CD4-positive, CD25-positive, alpha-beta regulatory T cell (primary cell): ENCODE measurements around the gene RBMXL2. TPM values are rescaled to one million over a fixed set of nuclear protein-coding genes. Genes with fewer than 3 reads are reported as not detected.

Source experiments
- ATAC-seq, 2 donors: fragments of 150-1000 bp; cut with Tn5 transposase; one replicate each; pipeline ENCODE4 v1.10.0; 2021; ENCODE audit warnings: low read depth in 2 of 2, moderate number of reproducible peaks in 2 of 2, moderate library complexity in 1 of 2
- DNase-seq, 3 donors: peaks; one replicate each; pipeline versions ENCODE4 v3.0.0 to v3.0.0-alpha.2; 2012 to 2022; ENCODE audit warnings: mixed read lengths in 1 of 3
- H3K27ac ChIP-seq: one replicate; pipeline ENCODE4 v1.7.0; 2013; ENCODE audit warnings: mild to moderate bottlenecking, low read length; ENCODE audit not compliant: insufficient read depth, poor library complexity, severe bottlenecking
- H3K27me3 ChIP-seq: one replicate; pipeline ENCODE4 v1.7.0; 2013; ENCODE audit warnings: low read length; ENCODE audit not compliant: control insufficient read depth, insufficient read depth
- H3K36me3 ChIP-seq: one replicate; pipeline ENCODE4 v1.7.0; 2013; ENCODE audit warnings: mild to moderate bottlenecking, low read length, moderate library complexity; ENCODE audit not compliant: control insufficient read depth, insufficient read depth
- H3K4me1 ChIP-seq: 2 replicates; pipeline ENCODE4 v1.7.0; 2013; ENCODE audit warnings: mild to moderate bottlenecking, low read length; ENCODE audit not compliant: insufficient read depth, control insufficient read depth, poor library complexity, severe bottlenecking
- H3K4me3 ChIP-seq: one replicate; pipeline ENCODE4 v1.7.0; 2013; ENCODE audit warnings: low read depth, mild to moderate bottlenecking, low read length, moderate library complexity
- H3K9me3 ChIP-seq, 2 experiments: 1 replicate in 1 of 2; 2 replicates in 1 of 2; pipeline ENCODE4 v1.7.0; 2013; ENCODE audit warnings: low read length in 2 of 2, mild to moderate bottlenecking in 1 of 2, moderate library complexity in 1 of 2; ENCODE audit not compliant: control insufficient read depth in 2 of 2
- H3K27ac Mint-ChIP-seq, 3 donors: one replicate each; pipeline ENCODE4 v1.8.0; 2020 to 2022; ENCODE audit warnings: mild to moderate bottlenecking in 3 of 3, mixed read lengths in 3 of 3, moderate library complexity in 2 of 3
- H3K27me3 Mint-ChIP-seq: one replicate; pipeline ENCODE4 v1.8.0; 2022; ENCODE audit warnings: mild to moderate bottlenecking, mixed read lengths
- H3K36me3 Mint-ChIP-seq: one replicate; pipeline ENCODE4 v1.8.0; 2020; ENCODE audit warnings: mixed read lengths
- H3K4me1 Mint-ChIP-seq, 4 donors: one replicate each; pipeline ENCODE4 v1.8.0; 2020 to 2022; ENCODE audit warnings: mixed read lengths in 4 of 4, mild to moderate bottlenecking in 1 of 4
- H3K4me3 Mint-ChIP-seq, 4 donors: one replicate each; pipeline ENCODE4 v1.8.0; 2020 to 2022; ENCODE audit warnings: mild to moderate bottlenecking in 4 of 4, mixed read lengths in 4 of 4, moderate library complexity in 3 of 4
- H3K9me3 Mint-ChIP-seq, 7 donors: one replicate each; pipeline ENCODE4 v1.8.0; 2020 to 2022; ENCODE audit warnings: mixed read lengths in 7 of 7, mild to moderate bottlenecking in 3 of 7, moderate library complexity in 2 of 7
- polyA plus RNA-seq, 4 donors: library from polyadenylated mRNA; unstranded; fragments of 300-500 nt; fragmentation: Illumina TruSeq; gene quantifications; one replicate each; pipeline ENCODE4 v1.2.3, GENCODE V29; 2021
- total RNA-seq: library from RNA; stranded (reverse); gene quantifications from one replicate; pipeline ENCODE4 v1.2.3, GENCODE V29; 2022

The RBMXL2 gene
- total and polyA plus RNA-seq, 5 donors from 2014 or later: not detected

DNA sequence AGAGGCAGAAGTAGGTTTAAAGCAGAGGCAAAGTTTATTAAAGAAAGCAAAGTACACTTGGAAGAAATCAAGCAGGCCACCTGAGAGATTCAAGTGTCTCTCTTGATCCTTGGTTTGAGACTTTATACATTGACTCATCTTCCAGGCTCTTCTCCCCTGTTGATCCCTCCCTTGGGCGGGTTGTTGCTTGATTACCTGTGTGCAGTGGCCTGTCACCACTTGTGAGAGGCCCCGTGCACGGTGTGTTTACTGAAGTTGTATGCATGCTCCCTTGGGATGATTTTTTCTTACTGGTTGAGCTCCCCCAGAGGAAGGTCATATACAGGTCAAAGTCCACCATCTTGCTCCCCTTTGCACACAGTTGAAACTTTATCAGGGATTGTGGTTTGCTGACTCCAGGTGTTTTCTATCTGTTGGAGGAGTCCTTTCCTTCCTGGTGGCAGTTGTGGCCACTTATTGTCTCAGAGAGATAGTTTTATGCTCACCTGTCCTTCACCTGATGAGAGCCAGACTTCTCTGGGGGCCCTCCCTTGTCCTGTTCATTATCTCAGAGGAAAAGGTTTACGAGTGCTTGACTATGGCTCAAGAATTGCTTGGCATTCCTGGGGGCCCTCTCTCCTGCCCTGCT lies 16.3 kb upstream of the RBMXL2 start:
- no peak for DNase-seq
- ATAC-seq: no peak
- Histone ChIP-seq H3K36me3 (no peaks in the 10 kb centered on the region), H3K4me3 (no peak overlapping the region), H3K27ac (no peak overlapping the region), H3K4me1 (no peaks in the 10 kb centered on the region), H3K27me3 (no peaks in the 10 kb centered on the region), H3K9me3 (no peaks in the 10 kb centered on the region)
- no peaks in the 10 kb centered on the region for H3K4me1 Mint-ChIP-seq
- H3K4me3 Mint-ChIP-seq: no peak overlapping the region
- peaks cover 0 to 5% (median 0%) of the 10 kb centered on the region in 7 donors for H3K9me3 Mint-ChIP-seq
- H3K36me3 Mint-ChIP-seq: no peaks in the 10 kb centered on the region
- H3K27ac Mint-ChIP-seq: no peak overlapping the region
- no peaks in the 10 kb centered on the region for H3K27me3 Mint-ChIP-seq

DNA sequence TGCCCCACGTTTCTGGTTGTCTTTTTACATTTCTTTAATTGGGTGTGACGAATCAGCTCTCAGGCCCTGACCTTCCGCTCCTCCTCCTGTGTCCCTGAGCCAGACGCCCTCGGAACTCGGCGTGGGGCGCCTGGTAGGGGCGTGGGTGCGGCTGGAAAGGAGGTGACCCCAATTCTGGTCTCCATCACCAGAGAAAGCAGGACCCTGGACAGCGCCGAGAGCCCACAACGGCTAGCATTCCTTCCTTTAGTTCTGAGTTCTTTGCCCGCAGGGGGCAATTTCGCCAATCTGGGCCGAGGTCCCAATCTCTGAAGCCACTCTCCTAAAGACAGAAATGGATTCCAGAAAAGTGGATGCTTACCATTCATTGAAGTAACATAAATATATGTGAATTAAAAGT lies 11.7 kb upstream of the RBMXL2 start:
- no peaks in the 10 kb centered on the region for H3K4me1 ChIP-seq
- H3K27me3 ChIP-seq: no peaks in the 10 kb centered on the region
- no peaks in the 10 kb centered on the region for H3K4me1 Mint-ChIP-seq
- H3K9me3 Mint-ChIP-seq: peaks cover 0 to 8% (median 6%) of the 10 kb centered on the region in 7 donors
- ATAC-seq (no peak), DNase-seq (no peak)
- H3K27ac ChIP-seq: no peak overlapping the region
- no peaks in the 10 kb centered on the region for H3K27me3 Mint-ChIP-seq
- H3K36me3 ChIP-seq: no peaks in the 10 kb centered on the region
- H3K27ac Mint-ChIP-seq: no peak overlapping the region
- H3K4me3 ChIP-seq: no peak overlapping the region
- H3K36me3 Mint-ChIP-seq: no peaks in the 10 kb centered on the region
- H3K4me3 Mint-ChIP-seq: no peak overlapping the region
- no peaks in the 10 kb centered on the region for H3K9me3 ChIP-seq

- H3K27ac Mint-ChIP-seq: no peak overlapping the region
- Histone ChIP-seq H3K4me3 (no peak overlapping the region), H3K27me3 (no peaks in the 10 kb centered on the region), H3K27ac (no peak overlapping the region), H3K9me3 (no peaks in the 10 kb centered on the region), H3K4me1 (no peaks in the 10 kb centered on the region), H3K36me3 (no peaks in the 10 kb centered on the region)
- H3K27me3 Mint-ChIP-seq: peaks cover 2% of the 10 kb centered on the region
- peaks cover 0 to 8% (median 6%) of the 10 kb centered on the region in 7 donors for H3K9me3 Mint-ChIP-seq
- no peak for ATAC-seq
- DNase-seq: no peak
- H3K36me3 Mint-ChIP-seq: no peaks in the 10 kb centered on the region
- no peak overlapping the region for H3K4me3 Mint-ChIP-seq
- H3K4me1 Mint-ChIP-seq: no peaks in the 10 kb centered on the region
Measured at GRCh38 chr11:7079545-7080135, 9.2 kb upstream of the RBMXL2 start.

DNA sequence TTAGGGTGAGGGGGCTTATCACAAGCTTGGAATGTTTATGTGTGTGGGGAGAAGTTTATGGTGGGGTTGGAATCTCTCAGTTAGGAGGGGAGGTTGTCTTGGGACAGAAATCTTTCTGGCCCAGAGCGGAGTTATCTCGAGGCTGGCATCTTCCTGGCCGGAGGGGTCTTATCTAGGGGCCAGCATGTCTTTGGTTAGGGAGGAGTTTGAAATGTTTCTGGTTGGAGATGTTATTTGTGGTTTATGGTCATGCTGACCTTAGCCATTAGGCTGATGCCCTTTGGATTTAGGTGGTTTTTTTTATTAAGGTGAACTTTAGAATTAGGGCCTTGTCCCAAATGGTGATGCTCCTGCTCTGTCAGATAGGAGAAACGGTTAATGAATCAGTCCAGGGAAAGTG lies 7.9 kb upstream of the RBMXL2 start:
- H3K4me3 Mint-ChIP-seq: no peak overlapping the region
- Histone ChIP-seq H3K36me3 (no peaks in the 10 kb centered on the region), H3K27me3 (peaks cover 1% of the 10 kb centered on the region), H3K4me1 (no peaks in the 10 kb centered on the region), H3K27ac (no peak overlapping the region), H3K9me3 (no peaks in the 10 kb centered on the region), H3K4me3 (no peak overlapping the region)
- H3K27me3 Mint-ChIP-seq: peaks cover 4% of the 10 kb centered on the region
- ATAC-seq (no peak), DNase-seq (no peak)
- H3K9me3 Mint-ChIP-seq: peaks cover 0 to 8% (median 6%) of the 10 kb centered on the region in 7 donors
- H3K36me3 Mint-ChIP-seq: no peaks in the 10 kb centered on the region
- no peaks in the 10 kb centered on the region for H3K4me1 Mint-ChIP-seq
- peak overlapping the region in 1 of 3 donors; percentile 72 for H3K27ac Mint-ChIP-seq

GRCh38 chr11:7081441-7081840 lies 7.4 kb upstream of the RBMXL2 start:
- Histone ChIP-seq H3K36me3 (no peaks in the 10 kb centered on the region), H3K9me3 (no peaks in the 10 kb centered on the region), H3K27ac (no peak overlapping the region), H3K4me3 (no peak overlapping the region), H3K27me3 (peaks cover 3% of the 10 kb centered on the region), H3K4me1 (no peaks in the 10 kb centered on the region)
- no peaks in the 10 kb centered on the region for H3K4me1 Mint-ChIP-seq
- no peak for DNase-seq
- no peak overlapping the region for H3K27ac Mint-ChIP-seq
- ATAC-seq: no peak
- peaks cover 4% of the 10 kb centered on the region for H3K27me3 Mint-ChIP-seq
- no peaks in the 10 kb centered on the region for H3K36me3 Mint-ChIP-seq
- no peak overlapping the region for H3K4me3 Mint-ChIP-seq
- peaks cover 0 to 7% (median 5%) of the 10 kb centered on the region in 7 donors for H3K9me3 Mint-ChIP-seq

GRCh38 chr11:7089328-7090251 lies 792 bp downstream of the RBMXL2 start:
- H3K4me1 Mint-ChIP-seq: no peaks in the 10 kb centered on the region
- peaks cover 3% of the 10 kb centered on the region for H3K27me3 ChIP-seq
- no peaks in the 10 kb centered on the region for H3K4me1 ChIP-seq
- no peak overlapping the region for H3K27ac Mint-ChIP-seq
- H3K27ac ChIP-seq: no peak overlapping the region
- no peaks in the 10 kb centered on the region for H3K36me3 ChIP-seq
- ATAC-seq: no peak
- no peak for DNase-seq
- H3K4me3 Mint-ChIP-seq: no peak overlapping the region
- peaks cover 0 to 1% (median 0%) of the 10 kb centered on the region in 7 donors for H3K9me3 Mint-ChIP-seq
- no peak overlapping the region for H3K4me3 ChIP-seq
- H3K27me3 Mint-ChIP-seq: peaks cover 13% of the 10 kb centered on the region
- H3K36me3 Mint-ChIP-seq: no peaks in the 10 kb centered on the region
- no peaks in the 10 kb centered on the region for H3K9me3 ChIP-seq

DNA sequence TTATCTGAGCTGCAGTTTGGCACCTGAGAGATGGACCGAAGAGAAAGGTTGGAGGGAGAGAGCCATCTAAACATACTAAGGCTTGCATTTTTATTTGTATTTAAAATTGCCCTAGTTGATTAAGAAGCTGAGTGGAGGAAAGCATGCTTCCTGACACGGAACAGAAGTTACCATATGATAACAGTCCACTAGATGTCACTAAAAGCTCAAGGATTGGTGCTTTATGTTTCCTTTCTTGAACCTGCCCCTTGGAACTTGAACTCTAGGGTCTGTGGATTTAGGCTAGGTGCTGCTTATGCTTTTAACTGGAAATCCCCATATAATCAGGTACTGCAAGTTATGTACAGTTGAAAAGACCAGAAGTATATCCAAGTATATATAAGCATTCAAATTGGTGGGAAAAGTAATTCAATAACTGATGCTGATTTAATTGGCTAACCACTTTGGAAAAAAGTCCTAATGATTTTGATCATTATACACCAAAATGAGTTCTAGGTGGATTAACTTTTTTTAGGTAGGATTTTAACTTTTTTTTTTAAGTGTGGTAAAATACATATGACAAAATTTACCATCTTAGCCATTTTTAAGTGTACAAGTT lies 9.5 kb downstream of the RBMXL2 start:
- H3K27me3 ChIP-seq: peaks cover 2% of the 10 kb centered on the region
- H3K4me3 Mint-ChIP-seq: no peak overlapping the region
- no peaks in the 10 kb centered on the region for H3K9me3 Mint-ChIP-seq
- no peak overlapping the region for H3K27ac ChIP-seq
- no peak for ATAC-seq
- H3K4me1 Mint-ChIP-seq: no peaks in the 10 kb centered on the region
- H3K4me1 ChIP-seq: no peaks in the 10 kb centered on the region
- DNase-seq: peak in 2 of 3 donors; percentile 38 to 61
- H3K4me3 ChIP-seq: no peak overlapping the region
- H3K36me3 Mint-ChIP-seq: no peaks in the 10 kb centered on the region
- no peaks in the 10 kb centered on the region for H3K36me3 ChIP-seq
- no peak overlapping the region for H3K27ac Mint-ChIP-seq
- H3K27me3 Mint-ChIP-seq: peaks cover 18% of the 10 kb centered on the region
- no peaks in the 10 kb centered on the region for H3K9me3 ChIP-seq
